ENCODE measurements around the gene POLRMT.

Gene POLRMT

DNA sequence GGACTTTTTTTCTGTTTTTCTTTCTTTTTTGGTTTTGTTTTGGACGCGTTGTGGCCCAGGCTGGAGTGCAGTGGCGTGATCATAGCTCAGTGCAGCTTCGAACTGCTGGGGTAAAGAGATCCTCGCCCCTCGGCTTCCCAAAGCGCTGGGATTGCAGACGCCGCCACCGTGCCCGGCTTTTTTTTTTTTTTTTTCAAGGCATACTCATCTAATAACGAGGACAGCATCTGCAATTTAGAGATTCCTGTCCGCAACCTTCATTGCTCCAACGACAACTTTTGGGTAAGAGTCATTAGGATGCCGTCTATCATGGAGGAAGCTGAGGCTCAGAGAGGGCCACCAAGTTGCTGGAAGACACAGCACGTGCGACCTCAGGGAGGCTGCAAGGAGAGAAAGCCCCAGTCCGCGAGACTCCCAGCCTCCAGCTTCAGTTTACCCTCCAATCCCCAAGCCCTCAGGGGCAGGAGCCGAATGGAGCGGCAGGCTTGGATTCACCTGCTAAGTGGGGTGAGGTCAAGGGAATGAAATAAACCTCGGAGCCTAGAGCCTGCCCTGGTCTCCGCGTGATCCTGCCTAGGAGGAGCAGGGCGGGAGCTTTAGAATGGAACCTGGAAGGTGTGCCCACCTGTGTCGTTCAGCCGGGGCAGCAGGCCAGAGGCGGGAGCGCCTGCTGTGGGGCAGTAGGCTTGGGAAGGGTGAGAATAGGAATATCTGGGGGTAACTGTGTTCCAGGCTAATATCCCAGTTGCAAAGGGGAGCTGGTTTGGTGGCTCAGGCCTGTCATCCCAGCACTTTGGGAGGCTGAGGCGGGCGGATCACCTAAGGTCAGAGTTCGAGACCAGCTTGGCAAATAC is 676 bp upstream of the POLRMT start:
- Histone ChIP-seq H3K27ac (ENCODE audit: extremely low read depth, low read depth, low read length) (peak overlapping the region; percentile 11; the same call in 1 of the 2 replicates), H3K4me1 (ENCODE audit: control insufficient read depth, insufficient read depth, low read length) (peaks cover 3% of the 10 kb centered on the region; the same call in 1 of the 2 replicates), H3K4me3 (ENCODE audit: low read depth, low read length) (peak overlapping the region; percentile 69), H3K36me3 (ENCODE audit: control insufficient read depth in 2 of 2, insufficient read depth in 1 of 2, low read length in 2 of 2) (peaks cover 8 to 26% of the 10 kb centered on the region in 2 experiments; a peak in 2 of 3 replicates), H3K9me3 (ENCODE audit: control insufficient read depth, insufficient read depth, low read depth, low read length) (no peaks in the 10 kb centered on the region)
- ChIA-PET POLR2A (interaction anchor here (0.6 to 0.9 kb wide), 5 partner anchors 22 to 204 kb away, joined by 3 to 8 read pairs (median 3); no protein-coding TSS in a partner anchor), CTCF (interaction anchor here (0.6 to 1.7 kb wide), 3 partner anchors 46 to 582 kb away, joined by 3 read pairs; no protein-coding TSS in a partner anchor)
- TF ChIP-seq ZNF362 (tag by site-specific recombination; IDR thresholded peaks at IDR 0.05) (peak; percentile 87), ZNF335 (tag by site-specific recombination; conservative IDR thresholded peaks at IDR 0.05) (peak; percentile 89), ZNF791 (tag by site-specific recombination; IDR thresholded peaks at IDR 0.05) (no peak), ZNF768 (tag by site-specific recombination; IDR thresholded peaks at IDR 0.05) (peak; percentile 74; the same call in 1 of the 2 replicates)
- TF ChIP-seq, protein P1, sequence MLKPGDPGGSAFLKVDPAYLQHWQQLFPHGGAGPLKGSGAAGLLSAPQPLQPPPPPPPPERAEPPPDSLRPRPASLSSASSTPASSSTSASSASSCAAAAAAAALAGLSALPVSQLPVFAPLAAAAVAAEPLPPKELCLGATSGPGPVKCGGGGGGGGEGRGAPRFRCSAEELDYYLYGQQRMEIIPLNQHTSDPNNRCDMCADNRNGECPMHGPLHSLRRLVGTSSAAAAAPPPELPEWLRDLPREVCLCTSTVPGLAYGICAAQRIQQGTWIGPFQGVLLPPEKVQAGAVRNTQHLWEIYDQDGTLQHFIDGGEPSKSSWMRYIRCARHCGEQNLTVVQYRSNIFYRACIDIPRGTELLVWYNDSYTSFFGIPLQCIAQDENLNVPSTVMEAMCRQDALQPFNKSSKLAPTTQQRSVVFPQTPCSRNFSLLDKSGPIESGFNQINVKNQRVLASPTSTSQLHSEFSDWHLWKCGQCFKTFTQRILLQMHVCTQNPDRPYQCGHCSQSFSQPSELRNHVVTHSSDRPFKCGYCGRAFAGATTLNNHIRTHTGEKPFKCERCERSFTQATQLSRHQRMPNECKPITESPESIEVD (tag by site-specific recombination; IDR thresholded peaks at IDR 0.05), result no peak

- peaks cover 3% of the 10 kb centered on the region; the same call in 1 of the 2 replicates for H3K4me1 ChIP-seq (ENCODE audit: control insufficient read depth, insufficient read depth, low read length)
- TF ChIP-seq ZNF501 (tag by site-specific recombination; IDR thresholded peaks at IDR 0.05) (no peak), ZBTB20 (tag by site-specific recombination; IDR thresholded peaks at IDR 0.05) (peak; percentile 62), ZNF768 (tag by site-specific recombination; IDR thresholded peaks at IDR 0.05) (no peak), PATZ1 (tag by site-specific recombination; IDR thresholded peaks at IDR 0.05) (peak; percentile 60), ZIC2 (tag by site-specific recombination; IDR thresholded peaks at IDR 0.05) (peak; percentile 93), KLF9 (tag by site-specific recombination; IDR thresholded peaks at IDR 0.05; ENCODE audit: low read depth) (peak; percentile 52; the same call in 1 of the 2 replicates), GLIS1 (tag by site-specific recombination; IDR thresholded peaks at IDR 0.05) (peak; percentile 58), GLIS2 (tag by site-specific recombination; IDR thresholded peaks at IDR 0.05) (peak; percentile 58), ZNF335 (tag by site-specific recombination; conservative IDR thresholded peaks at IDR 0.05) (peak; percentile 65), EGR2 (tag by site-specific recombination; IDR thresholded peaks at IDR 0.05; ENCODE audit: low read depth) (0 out of 2 replicates have a peak, but pooled peaks have one; percentile 31), ZFHX2 (tag by site-specific recombination; conservative IDR thresholded peaks at IDR 0.05) (peak; percentile 62), RBAK (tag by site-specific recombination; IDR thresholded peaks at IDR 0.05) (no peak)
- TF ChIP-seq, protein P2, sequence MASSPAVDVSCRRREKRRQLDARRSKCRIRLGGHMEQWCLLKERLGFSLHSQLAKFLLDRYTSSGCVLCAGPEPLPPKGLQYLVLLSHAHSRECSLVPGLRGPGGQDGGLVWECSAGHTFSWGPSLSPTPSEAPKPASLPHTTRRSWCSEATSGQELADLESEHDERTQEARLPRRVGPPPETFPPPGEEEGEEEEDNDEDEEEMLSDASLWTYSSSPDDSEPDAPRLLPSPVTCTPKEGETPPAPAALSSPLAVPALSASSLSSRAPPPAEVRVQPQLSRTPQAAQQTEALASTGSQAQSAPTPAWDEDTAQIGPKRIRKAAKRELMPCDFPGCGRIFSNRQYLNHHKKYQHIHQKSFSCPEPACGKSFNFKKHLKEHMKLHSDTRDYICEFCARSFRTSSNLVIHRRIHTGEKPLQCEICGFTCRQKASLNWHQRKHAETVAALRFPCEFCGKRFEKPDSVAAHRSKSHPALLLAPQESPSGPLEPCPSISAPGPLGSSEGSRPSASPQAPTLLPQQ (tag by site-specific recombination; IDR thresholded peaks at IDR 0.05), result 0 out of 2 replicates have a peak, but pooled peaks have one; percentile 10
- CTCF ChIA-PET, result interaction anchor here (0.8 kb wide), 1 partner anchor 52 kb away, joined by 4 read pairs; no protein-coding TSS in a partner anchor
Measured at GRCh38 chr19:632579-633067, 714 bp downstream of the POLRMT start.

More at GRCh38 chr19:632579-633067, 714 bp downstream of the POLRMT start:
- Histone ChIP-seq H3K9me3 (ENCODE audit: control insufficient read depth, insufficient read depth, low read depth, low read length) (no peaks in the 10 kb centered on the region), H3K36me3 (ENCODE audit: control insufficient read depth in 2 of 2, insufficient read depth in 1 of 2, low read length in 2 of 2) (peaks cover 13 to 37% of the 10 kb centered on the region in 2 experiments; a peak in 2 of 3 replicates), H3K27ac (ENCODE audit: extremely low read depth, low read depth, low read length) (peak overlapping the region; percentile 88), H3K4me3 (ENCODE audit: low read depth, low read length) (peak overlapping the region; percentile 70)
- POLR2A ChIA-PET, result interaction anchor here (0.7 to 1.3 kb wide), 3 partner anchors 9 to 49 kb away, joined by 3 to 6 read pairs (median 4); no protein-coding TSS in a partner anchor
